Activated effector memory CD4-positive, alpha-beta T cell treated with Interleukin-2 at 50 U/mL for 16 hours (primary cell): ENCODE measurements around the gene PLA2G4D.

Experiments used
- DNase-seq: peaks from one replicate; pipeline ENCODE4 v3.0.0-alpha.2; 2020

PLA2G4D gene

GRCh38 chr15:42069496-42070278 is 24.7 kb downstream of the PLA2G4D start:
- DNase-seq: no peak

GRCh38 chr15:42069025-42069424 is 25.3 kb downstream of the PLA2G4D start:
- no peak for DNase-seq

GRCh38 chr15:42068601-42069000 is 25.8 kb downstream of the PLA2G4D start:
- no peak for DNase-seq

- no peak for DNase-seq
Measured at GRCh38 chr15:42066764-42067415, 27.5 kb downstream of the PLA2G4D start.

GRCh38 chr15:42065468-42065867 is 28.9 kb downstream of the PLA2G4D start:
- DNase-seq: no peak

- no peak for DNase-seq
Measured at GRCh38 chr15:42065033-42065432, 29.3 kb downstream of the PLA2G4D start.

- no peak for DNase-seq
Measured at GRCh38 chr15:42064271-42064670, 30.1 kb downstream of the PLA2G4D start.

- DNase-seq: no peak
Measured at GRCh38 chr15:42063122-42063848, 31.1 kb downstream of the PLA2G4D start.

- no peak for DNase-seq
Measured at GRCh38 chr15:42062284-42062806, 32.0 kb downstream of the PLA2G4D start.

- no peak for DNase-seq
Measured at GRCh38 chr15:42060797-42061196, 33.6 kb downstream of the PLA2G4D start.

GRCh38 chr15:42060477-42060763 is 33.9 kb downstream of the PLA2G4D start:
- DNase-seq: no peak

- peak; percentile 54 for DNase-seq
Measured at GRCh38 chr15:42059661-42060476, 34.5 kb downstream of the PLA2G4D start.

GRCh38 chr15:42058791-42059190 is 35.6 kb downstream of the PLA2G4D start:
- DNase-seq: no peak

GRCh38 chr15:42057799-42058646 is 36.3 kb downstream of the PLA2G4D start:
- DNase-seq: no peak

- DNase-seq: peak; percentile 18
Measured at GRCh38 chr15:42056934-42057798, 37.2 kb downstream of the PLA2G4D start.

- no peak for DNase-seq
Measured at GRCh38 chr15:42053914-42054313, 40.4 kb downstream of the PLA2G4D start.

- DNase-seq: no peak
Measured at GRCh38 chr15:42053010-42053409, 41.4 kb downstream of the PLA2G4D start.

- DNase-seq: no peak
Measured at GRCh38 chr15:42050484-42051255, 43.7 kb downstream of the PLA2G4D start.

- no peak for DNase-seq
Measured at GRCh38 chr15:42048821-42049200, 45.6 kb downstream of the PLA2G4D start.
